ENCODE data around the gene OR6B2.
"Not testable (repeated sequence)": the region's sequence is repeated elsewhere in the genome, so short reads cannot be mapped to it uniquely, and the experiment has no call there.

Gene OR6B2

DNA sequence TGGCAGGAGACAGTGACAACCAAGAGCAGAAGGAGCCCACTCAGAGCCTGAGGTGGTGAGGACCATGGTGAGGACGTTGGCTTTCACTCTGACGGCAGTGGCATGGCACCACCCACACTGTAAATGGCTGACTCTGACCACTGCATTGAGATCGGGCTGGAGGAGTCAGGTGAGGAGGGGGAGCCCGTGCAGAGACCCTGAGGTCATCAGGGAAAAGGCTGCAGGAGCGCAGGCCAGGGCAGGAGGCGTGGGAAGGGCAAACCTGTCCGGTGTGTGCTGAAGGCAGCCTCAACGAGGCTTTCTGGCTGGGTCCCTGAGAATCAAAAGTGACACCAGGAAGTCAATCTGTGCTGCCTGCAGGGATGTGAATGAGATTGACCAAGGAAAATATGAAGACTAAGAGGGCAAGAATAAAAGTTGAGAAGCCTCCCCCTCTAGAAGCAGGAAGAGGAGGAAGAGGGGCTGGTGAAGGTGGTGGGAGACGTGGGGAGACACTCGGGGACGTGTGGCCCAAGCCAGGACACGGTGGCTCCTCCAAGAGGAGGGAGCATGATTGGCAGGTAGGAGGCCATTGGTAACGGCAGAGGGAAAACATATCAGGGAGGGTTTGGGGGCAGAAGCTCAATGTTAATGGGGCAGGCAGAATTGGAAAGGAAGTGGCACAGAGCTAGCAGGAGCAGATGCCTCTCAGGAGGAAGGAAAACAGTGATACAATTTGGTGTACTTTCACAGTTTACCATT, 25.1 kb upstream of the OR6B2 start:
- no peaks in the 10 kb centered on the region for H3K4me1 ChIP-seq (ENCODE audit: control insufficient read depth, insufficient read depth, low read length)
- H3K4me3 ChIP-seq (ENCODE audit: low read length in 2 of 2), result no peak overlapping the region
- H3K9me3 ChIP-seq (ENCODE audit: control insufficient read depth in 2 of 2, low read length in 2 of 2), result no peaks in the 10 kb centered on the region
- no peak overlapping the region for H3K9ac ChIP-seq (ENCODE audit: low read length in 2 of 2)
- H3K27ac ChIP-seq (ENCODE audit: low read length), result no peak overlapping the region
- peaks cover 20 to 38% of the 10 kb centered on the region in 2 donors for H3K27me3 ChIP-seq (ENCODE audit: control insufficient read depth in 1 of 2, insufficient read depth in 2 of 2, low read length in 2 of 2)
- H3K36me3 ChIP-seq (ENCODE audit: control insufficient read depth in 2 of 2, insufficient read depth in 2 of 2, low read length in 2 of 2), result no peaks in the 10 kb centered on the region

DNA sequence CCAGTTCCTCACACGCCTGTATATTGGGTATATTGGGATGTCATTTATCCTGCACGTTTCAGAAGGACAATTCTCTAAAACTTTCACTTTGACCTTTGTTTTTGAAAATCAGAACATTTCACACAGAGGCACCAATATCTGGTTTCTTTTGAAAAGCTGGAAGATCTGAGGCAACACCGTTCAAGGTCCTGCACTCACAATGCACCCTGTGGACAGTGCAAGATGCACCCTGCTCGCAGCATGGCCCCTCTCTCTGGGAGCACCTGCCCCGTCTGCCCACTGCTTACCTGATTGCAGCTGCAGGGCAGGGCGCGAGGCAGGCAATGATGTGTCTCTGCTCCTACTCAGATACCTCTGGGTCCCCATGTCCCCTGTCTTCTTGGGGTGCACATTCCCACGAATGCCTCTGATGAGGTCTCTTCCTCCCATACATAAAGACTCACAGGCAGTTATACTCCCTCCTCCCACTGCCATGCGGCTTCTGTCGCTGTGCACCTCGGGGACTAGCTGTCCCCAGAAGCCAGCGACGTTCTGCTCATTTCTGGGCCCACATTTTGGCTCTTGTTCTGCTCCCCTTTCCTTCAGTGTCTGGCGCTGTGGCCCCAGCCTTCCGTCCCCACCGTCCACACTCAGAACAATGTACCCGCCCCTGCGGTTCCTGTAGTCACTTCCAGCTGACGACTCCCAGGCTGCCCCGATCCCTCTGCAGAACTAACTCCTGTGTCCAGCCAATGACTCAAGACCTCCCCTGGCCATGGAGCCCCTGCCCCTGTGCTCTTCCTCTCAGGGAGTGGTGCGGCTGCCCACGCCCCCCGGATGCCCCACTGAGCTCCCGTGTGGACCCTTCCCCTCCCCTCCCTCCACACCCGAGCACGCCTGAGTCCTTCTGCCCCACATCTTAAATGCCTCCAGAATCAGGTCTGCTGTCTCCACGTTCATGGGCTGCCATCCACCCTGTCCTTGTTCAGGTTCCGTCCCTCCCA, 23.2 kb upstream of the OR6B2 start, which contains the start of gene OR6B3:
Gene OR6B3, minus strand, starts transcription at position 349 of the 983 bp plus-strand sequence.
- Histone ChIP-seq H3K9ac (ENCODE audit: low read length in 2 of 2) (no peak within 1 kb of the TSS), H3K9me3 (ENCODE audit: control insufficient read depth in 2 of 2, low read length in 2 of 2) (no peaks in the 10 kb centered on the region), H3K4me1 (ENCODE audit: control insufficient read depth, insufficient read depth, low read length) (no peaks in the 10 kb centered on the region), H3K36me3 (ENCODE audit: control insufficient read depth in 2 of 2, insufficient read depth in 2 of 2, low read length in 2 of 2) (no peaks in the 10 kb centered on the region), H3K4me3 (ENCODE audit: low read length in 2 of 2) (no peak within 1 kb of the TSS), H3K27me3 (ENCODE audit: control insufficient read depth in 1 of 2, insufficient read depth in 2 of 2, low read length in 2 of 2) (peaks cover 24 to 35% of the 10 kb centered on the region in 2 donors), H3K27ac (ENCODE audit: low read length) (no peak within 1 kb of the TSS)

DNA sequence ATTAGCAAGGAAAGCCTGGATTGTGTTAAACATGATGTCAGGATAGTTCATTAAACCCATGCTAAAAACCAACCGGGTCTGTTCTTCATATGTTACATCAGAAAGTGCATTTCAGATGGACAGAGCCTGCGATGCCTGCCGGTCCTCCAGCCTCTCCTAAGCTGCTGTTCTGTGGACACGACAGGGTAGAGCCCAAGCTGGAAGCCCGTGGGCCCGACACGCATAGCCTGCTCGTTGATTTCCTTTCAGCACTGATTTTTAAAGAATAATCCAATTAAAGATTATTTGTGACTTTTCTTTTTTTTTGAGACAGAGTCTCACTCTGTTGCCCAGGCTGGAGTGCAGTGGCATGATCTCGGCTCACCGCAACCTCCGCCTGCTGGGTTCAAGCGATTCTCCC, 22.3 kb upstream of the OR6B2 start:
- Histone ChIP-seq H3K27ac (ENCODE audit: low read length) (no peak overlapping the region), H3K9me3 (ENCODE audit: control insufficient read depth in 2 of 2, low read length in 2 of 2) (no peaks in the 10 kb centered on the region), H3K36me3 (ENCODE audit: control insufficient read depth in 2 of 2, insufficient read depth in 2 of 2, low read length in 2 of 2) (no peaks in the 10 kb centered on the region), H3K4me3 (ENCODE audit: low read length in 2 of 2) (no peak overlapping the region), H3K27me3 (ENCODE audit: control insufficient read depth in 1 of 2, insufficient read depth in 2 of 2, low read length in 2 of 2) (peaks cover 31 to 40% of the 10 kb centered on the region in 2 donors), H3K9ac (ENCODE audit: low read length in 2 of 2) (no peak overlapping the region), H3K4me1 (ENCODE audit: control insufficient read depth, insufficient read depth, low read length) (no peaks in the 10 kb centered on the region)

DNA sequence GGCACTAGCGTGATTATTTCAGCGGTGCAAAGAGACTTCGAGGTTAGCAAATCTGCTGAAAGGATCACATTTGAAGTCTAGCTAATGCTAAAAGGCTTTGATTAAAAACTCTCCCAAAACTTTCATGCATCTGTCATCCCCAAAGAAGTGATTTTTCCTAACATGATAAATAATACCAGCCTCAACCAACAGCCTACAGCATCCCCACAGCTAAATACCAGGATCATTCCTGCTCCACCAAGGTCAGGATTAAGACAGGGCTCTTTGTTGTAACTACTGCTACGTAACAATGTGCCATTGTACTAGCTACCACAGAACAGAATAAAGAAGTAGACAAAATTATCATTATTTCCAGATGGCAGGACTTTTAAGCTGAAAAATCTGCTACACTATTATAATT, 21.5 kb upstream of the OR6B2 start:
- H3K36me3 ChIP-seq (ENCODE audit: control insufficient read depth in 2 of 2, insufficient read depth in 2 of 2, low read length in 2 of 2), result no peaks in the 10 kb centered on the region
- no peak overlapping the region for H3K9ac ChIP-seq (ENCODE audit: low read length in 2 of 2)
- H3K9me3 ChIP-seq (ENCODE audit: control insufficient read depth in 2 of 2, low read length in 2 of 2), result no peaks in the 10 kb centered on the region
- H3K27ac ChIP-seq (ENCODE audit: low read length), result no peak overlapping the region
- peaks cover 33 to 40% of the 10 kb centered on the region in 2 donors for H3K27me3 ChIP-seq (ENCODE audit: control insufficient read depth in 1 of 2, insufficient read depth in 2 of 2, low read length in 2 of 2)
- no peak overlapping the region for H3K4me3 ChIP-seq (ENCODE audit: low read length in 2 of 2)
- H3K4me1 ChIP-seq (ENCODE audit: control insufficient read depth, insufficient read depth, low read length), result no peaks in the 10 kb centered on the region

DNA sequence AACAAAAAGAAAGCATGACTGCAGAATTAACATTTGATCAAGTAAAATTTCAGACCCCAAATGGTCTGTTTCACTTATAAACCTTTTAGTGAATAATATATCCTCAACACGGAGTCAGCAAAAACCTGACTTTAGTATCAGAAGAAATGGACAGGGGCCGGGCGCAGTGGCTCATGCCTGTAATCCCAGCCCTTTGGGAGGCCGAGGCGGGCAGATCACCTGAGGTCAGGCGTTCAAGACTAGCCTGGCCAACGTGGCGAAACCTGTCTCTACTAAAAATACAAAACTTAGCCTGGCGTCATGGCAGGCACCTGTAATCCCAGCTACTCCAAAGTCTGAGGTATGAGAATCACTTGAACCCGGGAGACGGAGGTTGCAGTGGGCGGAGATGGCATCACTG, 20.0 kb upstream of the OR6B2 start:
- H3K36me3 ChIP-seq (ENCODE audit: control insufficient read depth in 2 of 2, insufficient read depth in 2 of 2, low read length in 2 of 2), result no peaks in the 10 kb centered on the region
- H3K9ac ChIP-seq (ENCODE audit: low read length in 2 of 2), result no peak overlapping the region
- no peak overlapping the region for H3K27ac ChIP-seq (ENCODE audit: low read length)
- H3K4me3 ChIP-seq (ENCODE audit: low read length in 2 of 2), result no peak overlapping the region
- no peaks in the 10 kb centered on the region for H3K9me3 ChIP-seq (ENCODE audit: control insufficient read depth in 2 of 2, low read length in 2 of 2)
- peaks cover 27 to 40% of the 10 kb centered on the region in 2 donors for H3K27me3 ChIP-seq (ENCODE audit: control insufficient read depth in 1 of 2, insufficient read depth in 2 of 2, low read length in 2 of 2)
- H3K4me1 ChIP-seq (ENCODE audit: control insufficient read depth, insufficient read depth, low read length), result no peaks in the 10 kb centered on the region

DNA sequence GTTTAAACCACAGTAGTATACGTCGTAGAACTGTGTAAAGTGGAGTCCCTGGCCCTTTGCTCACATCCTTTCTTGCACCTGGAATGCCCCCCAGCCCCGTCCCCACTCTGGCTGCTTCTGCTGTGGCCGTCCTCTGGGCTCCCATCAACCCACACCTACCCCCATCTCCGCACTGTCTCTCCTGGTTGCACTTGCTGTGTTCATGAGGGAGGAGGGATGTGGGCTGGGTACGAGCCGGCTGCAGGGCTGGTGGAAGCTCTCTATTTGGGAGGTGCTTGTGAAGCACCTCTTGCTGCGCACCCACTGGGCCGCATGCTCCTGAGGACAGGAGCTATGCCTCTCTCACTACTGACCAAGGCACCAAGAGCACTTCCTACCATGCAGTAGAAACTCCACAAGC, 18.0 kb upstream of the OR6B2 start:
- Histone ChIP-seq H3K4me1 (ENCODE audit: control insufficient read depth, insufficient read depth, low read length) (no peaks in the 10 kb centered on the region), H3K9me3 (ENCODE audit: control insufficient read depth in 2 of 2, low read length in 2 of 2) (no peaks in the 10 kb centered on the region), H3K27ac (ENCODE audit: low read length) (no peak overlapping the region), H3K36me3 (ENCODE audit: control insufficient read depth in 2 of 2, insufficient read depth in 2 of 2, low read length in 2 of 2) (no peaks in the 10 kb centered on the region), H3K4me3 (ENCODE audit: low read length in 2 of 2) (no peak overlapping the region), H3K27me3 (ENCODE audit: control insufficient read depth in 1 of 2, insufficient read depth in 2 of 2, low read length in 2 of 2) (peaks cover 18 to 27% of the 10 kb centered on the region in 2 donors), H3K9ac (ENCODE audit: low read length in 2 of 2) (no peak overlapping the region)

DNA sequence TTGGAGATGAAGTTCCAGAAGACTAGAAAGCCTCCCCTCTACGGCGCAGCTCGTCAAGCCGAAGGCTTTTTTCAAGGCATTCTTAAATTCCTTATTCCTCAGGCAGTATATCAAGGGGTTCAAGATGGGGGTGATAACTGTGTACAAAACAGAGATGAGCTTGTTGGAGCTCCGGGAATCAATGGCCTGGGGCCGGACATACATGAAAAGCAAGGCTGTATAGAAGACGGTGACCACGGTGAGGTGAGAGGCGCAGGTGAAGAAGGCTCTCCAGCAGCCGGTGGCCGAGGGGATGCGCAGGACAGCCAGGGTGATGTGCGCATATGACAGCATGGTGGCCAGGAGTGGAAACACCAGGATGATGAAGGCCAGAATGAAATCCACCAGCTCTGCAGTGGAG, 14.9 kb upstream of the OR6B2 start:
- Histone ChIP-seq H3K36me3 (ENCODE audit: control insufficient read depth in 2 of 2, insufficient read depth in 2 of 2, low read length in 2 of 2) (no peaks in the 10 kb centered on the region), H3K9ac (ENCODE audit: low read length in 2 of 2) (no peak overlapping the region), H3K27ac (ENCODE audit: low read length) (no peak overlapping the region), H3K4me3 (ENCODE audit: low read length in 2 of 2) (no peak overlapping the region), H3K27me3 (ENCODE audit: control insufficient read depth in 1 of 2, insufficient read depth in 2 of 2, low read length in 2 of 2) (peaks cover 27 to 30% of the 10 kb centered on the region in 2 donors), H3K9me3 (ENCODE audit: control insufficient read depth in 2 of 2, low read length in 2 of 2) (no peaks in the 10 kb centered on the region), H3K4me1 (ENCODE audit: control insufficient read depth, insufficient read depth, low read length) (no peaks in the 10 kb centered on the region)

DNA sequence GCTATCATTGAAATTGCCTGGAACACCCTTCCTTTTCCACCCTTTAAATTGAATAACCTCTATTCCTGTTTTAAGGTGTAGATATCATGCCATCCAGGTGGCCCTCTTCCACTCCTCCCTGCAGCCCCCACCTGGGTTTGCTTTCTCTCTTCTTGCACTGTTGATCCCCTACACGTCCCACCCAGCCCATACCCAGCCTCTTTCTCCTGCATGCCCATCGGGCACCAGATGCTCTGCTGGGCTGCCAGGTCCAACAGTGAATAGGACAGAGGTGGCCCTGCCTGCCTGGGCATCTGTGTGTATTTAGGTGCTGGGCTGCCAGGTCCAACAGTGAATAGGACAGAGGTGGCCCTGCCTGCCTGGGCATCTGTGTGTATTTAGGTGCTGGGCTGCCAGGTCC, 13.9 kb upstream of the OR6B2 start:
- not testable (repeated sequence) for H3K36me3 ChIP-seq (ENCODE audit: control insufficient read depth in 2 of 2, insufficient read depth in 2 of 2, low read length in 2 of 2); H3K4me3 ChIP-seq (ENCODE audit: low read length in 2 of 2); H3K27ac ChIP-seq (ENCODE audit: low read length); H3K9ac ChIP-seq (ENCODE audit: low read length in 2 of 2); H3K9me3 ChIP-seq (ENCODE audit: control insufficient read depth in 2 of 2, low read length in 2 of 2); H3K4me1 ChIP-seq (ENCODE audit: control insufficient read depth, insufficient read depth, low read length)
- H3K27me3 ChIP-seq (ENCODE audit: control insufficient read depth in 1 of 2, insufficient read depth in 2 of 2, low read length in 2 of 2), result peaks cover 32% of the 10 kb centered on the region in 2 donors

DNA sequence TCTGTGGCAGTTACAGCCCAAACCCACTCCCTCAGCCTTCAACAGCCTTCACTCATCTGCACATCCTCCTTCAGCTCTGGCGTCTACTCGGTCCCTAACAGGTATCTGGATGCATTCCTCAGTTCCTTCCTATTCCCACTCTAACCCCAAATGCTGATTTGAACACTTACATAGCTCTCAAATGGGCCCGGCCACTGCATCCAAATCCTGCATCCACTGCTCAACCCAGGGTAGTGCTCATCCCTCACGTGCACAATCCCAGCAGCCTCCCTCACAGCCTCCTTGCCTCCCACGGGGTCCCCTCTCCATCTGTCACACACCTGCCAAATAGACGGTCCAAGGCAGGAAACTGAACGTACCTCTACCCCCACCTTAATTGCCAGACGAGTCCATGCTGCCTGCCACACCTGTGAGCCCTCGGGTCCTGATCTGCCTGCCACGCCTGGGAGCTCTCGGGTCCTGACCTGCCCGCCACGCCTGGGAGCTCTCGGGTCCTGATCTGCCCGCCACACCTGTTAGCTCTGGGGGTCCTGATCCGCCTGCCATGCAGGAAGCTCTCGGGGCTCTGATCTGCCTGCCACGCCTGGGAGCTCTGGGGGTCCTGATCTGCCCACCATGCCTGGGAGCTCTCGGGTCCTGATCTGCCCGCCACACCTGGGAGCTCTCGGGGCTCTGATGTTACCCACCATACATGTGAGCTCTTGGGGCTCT, 13.2 kb upstream of the OR6B2 start:
- Histone ChIP-seq H3K4me1 (ENCODE audit: control insufficient read depth, insufficient read depth, low read length) (no peaks in the 10 kb centered on the region), H3K36me3 (ENCODE audit: control insufficient read depth in 2 of 2, insufficient read depth in 2 of 2, low read length in 2 of 2) (no peaks in the 10 kb centered on the region), H3K9me3 (ENCODE audit: control insufficient read depth in 2 of 2, low read length in 2 of 2) (no peaks in the 10 kb centered on the region), H3K4me3 (ENCODE audit: low read length in 2 of 2) (no peak overlapping the region), H3K9ac (ENCODE audit: low read length in 2 of 2) (no peak overlapping the region), H3K27ac (ENCODE audit: low read length) (no peak overlapping the region), H3K27me3 (ENCODE audit: control insufficient read depth in 1 of 2, insufficient read depth in 2 of 2, low read length in 2 of 2) (peaks cover 27% of the 10 kb centered on the region in 2 donors)

DNA sequence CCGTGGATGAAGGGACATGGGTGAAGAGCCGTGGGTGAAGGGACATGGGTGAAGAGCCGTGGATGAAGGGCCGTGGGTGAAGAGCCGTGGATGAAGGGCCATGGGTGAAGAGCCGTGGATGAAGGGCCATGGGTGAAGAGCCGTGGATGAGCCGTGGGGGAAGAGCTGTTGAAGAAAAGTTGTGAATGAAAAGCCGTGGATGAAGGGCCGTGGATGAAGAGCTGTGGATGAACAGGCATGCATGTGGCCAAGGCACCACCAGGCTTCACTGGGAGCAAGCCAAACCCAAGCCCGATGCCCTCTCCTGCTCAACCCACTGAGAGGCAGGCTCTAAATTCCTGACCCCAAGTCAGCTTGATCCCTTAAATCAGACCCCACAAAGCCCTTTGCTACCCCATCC, 12.5 kb upstream of the OR6B2 start:
- H3K9ac ChIP-seq (ENCODE audit: low read length in 2 of 2), result no peak overlapping the region
- no peak overlapping the region for H3K27ac ChIP-seq (ENCODE audit: low read length)
- no peak overlapping the region for H3K4me3 ChIP-seq (ENCODE audit: low read length in 2 of 2)
- H3K36me3 ChIP-seq (ENCODE audit: control insufficient read depth in 2 of 2, insufficient read depth in 2 of 2, low read length in 2 of 2), result no peaks in the 10 kb centered on the region
- no peaks in the 10 kb centered on the region for H3K9me3 ChIP-seq (ENCODE audit: control insufficient read depth in 2 of 2, low read length in 2 of 2)
- H3K27me3 ChIP-seq (ENCODE audit: control insufficient read depth in 1 of 2, insufficient read depth in 2 of 2, low read length in 2 of 2), result peaks cover 21 to 23% of the 10 kb centered on the region in 2 donors
- H3K4me1 ChIP-seq (ENCODE audit: control insufficient read depth, insufficient read depth, low read length), result no peaks in the 10 kb centered on the region

Measured in stomach smooth muscle (tissue), 2 donors.